Type B pancreatic cell (in vitro differentiated cells): ENCODE measurements around the gene SRRM5. TPM values are rescaled to one million over a fixed set of nuclear protein-coding genes. Genes with fewer than 3 reads are reported as not detected.

Source experiments
- DNase-seq: peaks from one replicate; pipeline ENCODE4 v3.0.0; 2021; ENCODE audit warnings: mixed read lengths; ENCODE audit not compliant: unreplicated experiment; ENCODE audit errors: extremely low spot score
- H3K27ac Mint-ChIP-seq: 2 replicates; pipeline ENCODE4 v1.8.0; 2021; ENCODE audit warnings: mild to moderate bottlenecking, mixed read lengths
- H3K27me3 Mint-ChIP-seq: 2 replicates; pipeline ENCODE4 v1.8.0; 2021; ENCODE audit warnings: mixed read lengths
- H3K36me3 Mint-ChIP-seq: 2 replicates; pipeline ENCODE4 v1.8.0; 2021; ENCODE audit warnings: mixed read lengths
- H3K4me1 Mint-ChIP-seq: one replicate; pipeline ENCODE4 v1.8.0; 2021; ENCODE audit warnings: mixed read lengths; ENCODE audit not compliant: unreplicated experiment
- H3K4me3 Mint-ChIP-seq: 2 replicates; pipeline ENCODE4 v1.8.0; 2021; ENCODE audit warnings: mild to moderate bottlenecking, mixed read lengths
- H3K9me3 Mint-ChIP-seq: 2 replicates; pipeline ENCODE4 v1.8.0; 2021; ENCODE audit warnings: mixed read lengths
- total RNA-seq: library from RNA; stranded (reverse); gene quantifications from 2 replicates; pipeline ENCODE4 v1.2.1, GENCODE V29; 2021; ENCODE audit warnings: low replicate concordance
- TF ChIP-seq, protein P1 (sequence below): fragments of 200-600 bp; sonication (generic); conservative IDR thresholded peaks from 2 replicates; pipeline ENCODE4 v1.5.0; 2021; ENCODE audit warnings: antibody characterized with exemption, mild to moderate bottlenecking

SRRM5 gene
- total RNA-seq, 1 donor from 2014 or later = 0.56 TPM

DNA sequence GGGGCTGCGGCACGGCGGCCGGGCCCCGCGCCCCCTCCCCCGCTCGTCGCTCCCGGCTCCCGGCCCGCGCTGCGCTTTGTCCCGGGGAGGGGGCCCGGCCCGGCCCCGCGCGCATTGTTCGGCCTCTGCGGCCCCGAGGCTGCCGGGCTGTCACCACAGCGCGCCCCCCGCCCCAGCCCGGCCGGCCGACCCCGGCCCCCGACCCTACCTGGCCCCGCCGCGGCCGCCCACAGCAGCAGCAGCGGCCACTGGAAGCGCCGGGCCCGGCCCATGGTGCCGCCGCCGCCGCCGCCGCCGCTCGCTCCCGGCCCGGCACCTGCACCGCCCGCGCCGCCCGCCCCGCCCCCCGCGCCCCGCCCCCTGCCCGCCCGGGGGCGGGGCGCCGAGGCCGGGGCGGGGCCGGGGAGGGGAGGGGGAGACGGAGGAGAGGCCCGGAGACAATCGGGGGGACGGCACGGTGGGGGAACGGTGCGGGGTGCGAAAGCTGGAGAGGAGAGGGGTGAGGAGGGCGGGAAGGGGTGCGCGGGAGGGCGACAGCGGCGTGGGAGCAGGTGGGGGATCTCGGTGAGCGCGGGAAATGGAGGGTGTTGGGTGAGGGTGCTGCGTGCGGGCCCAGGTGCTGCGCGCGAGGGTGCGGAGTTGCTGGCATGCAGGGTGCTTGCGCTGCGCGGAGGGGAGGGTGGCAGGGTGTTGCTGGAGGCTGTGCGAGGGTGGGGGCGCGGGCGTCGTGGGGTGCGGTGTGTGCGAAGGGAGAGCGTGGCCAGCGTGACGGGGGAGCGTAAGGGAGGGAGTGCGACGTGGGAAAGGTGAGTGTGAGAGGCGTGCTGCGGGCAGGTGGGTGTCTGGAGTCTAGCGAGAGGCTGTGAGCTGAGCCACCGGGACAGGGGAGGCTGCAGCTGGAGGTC lies 27.9 kb downstream of the SRRM5 start, which contains the start of gene CADM4:
Gene CADM4, minus strand, starts transcription at position 332 of the 905 bp plus-strand sequence. Its CDS starts 60 bp downstream, at position 272.
- no peak for DNase-seq
- no peaks in the 10 kb centered on the region for H3K9me3 Mint-ChIP-seq
- no peaks in the 10 kb centered on the region for H3K36me3 Mint-ChIP-seq
- peak within 1 kb of the TSS; percentile 96 for H3K4me3 Mint-ChIP-seq
- peaks cover 23% of the 10 kb centered on the region for H3K4me1 Mint-ChIP-seq
- peak within 1 kb of the TSS; percentile 80 for H3K27ac Mint-ChIP-seq
- H3K27me3 Mint-ChIP-seq = peaks cover 14% of the 10 kb centered on the region
- TF ChIP-seq, protein P1, sequence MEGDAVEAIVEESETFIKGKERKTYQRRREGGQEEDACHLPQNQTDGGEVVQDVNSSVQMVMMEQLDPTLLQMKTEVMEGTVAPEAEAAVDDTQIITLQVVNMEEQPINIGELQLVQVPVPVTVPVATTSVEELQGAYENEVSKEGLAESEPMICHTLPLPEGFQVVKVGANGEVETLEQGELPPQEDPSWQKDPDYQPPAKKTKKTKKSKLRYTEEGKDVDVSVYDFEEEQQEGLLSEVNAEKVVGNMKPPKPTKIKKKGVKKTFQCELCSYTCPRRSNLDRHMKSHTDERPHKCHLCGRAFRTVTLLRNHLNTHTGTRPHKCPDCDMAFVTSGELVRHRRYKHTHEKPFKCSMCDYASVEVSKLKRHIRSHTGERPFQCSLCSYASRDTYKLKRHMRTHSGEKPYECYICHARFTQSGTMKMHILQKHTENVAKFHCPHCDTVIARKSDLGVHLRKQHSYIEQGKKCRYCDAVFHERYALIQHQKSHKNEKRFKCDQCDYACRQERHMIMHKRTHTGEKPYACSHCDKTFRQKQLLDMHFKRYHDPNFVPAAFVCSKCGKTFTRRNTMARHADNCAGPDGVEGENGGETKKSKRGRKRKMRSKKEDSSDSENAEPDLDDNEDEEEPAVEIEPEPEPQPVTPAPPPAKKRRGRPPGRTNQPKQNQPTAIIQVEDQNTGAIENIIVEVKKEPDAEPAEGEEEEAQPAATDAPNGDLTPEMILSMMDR = no peak

DNA sequence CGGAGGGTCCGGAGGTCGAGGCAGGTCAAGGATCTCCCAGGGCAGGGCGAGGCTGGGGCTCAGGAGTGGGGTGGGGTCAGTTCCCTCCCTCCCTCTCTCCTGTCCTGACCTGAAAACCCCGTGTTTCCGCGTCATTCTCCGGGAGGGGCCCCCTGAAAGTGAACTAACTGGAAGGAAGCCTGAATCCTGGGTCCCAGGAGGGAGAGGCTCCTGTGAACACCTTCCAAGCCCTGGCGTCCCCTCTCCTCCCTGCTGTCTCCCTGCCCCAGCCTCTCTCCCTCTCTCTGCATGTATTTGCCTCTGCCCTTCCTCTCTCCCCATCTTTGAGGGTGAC lies 28.5 kb downstream of the SRRM5 start:
- no peak for DNase-seq
- H3K4me3 Mint-ChIP-seq = peak overlapping the region; percentile 85
- no peaks in the 10 kb centered on the region for H3K36me3 Mint-ChIP-seq
- H3K27me3 Mint-ChIP-seq = peaks cover 14% of the 10 kb centered on the region
- peak overlapping the region; percentile 64 for H3K27ac Mint-ChIP-seq
- H3K4me1 Mint-ChIP-seq = peaks cover 20% of the 10 kb centered on the region
- TF ChIP-seq, protein P1 = no peak
- H3K9me3 Mint-ChIP-seq = no peaks in the 10 kb centered on the region

DNA sequence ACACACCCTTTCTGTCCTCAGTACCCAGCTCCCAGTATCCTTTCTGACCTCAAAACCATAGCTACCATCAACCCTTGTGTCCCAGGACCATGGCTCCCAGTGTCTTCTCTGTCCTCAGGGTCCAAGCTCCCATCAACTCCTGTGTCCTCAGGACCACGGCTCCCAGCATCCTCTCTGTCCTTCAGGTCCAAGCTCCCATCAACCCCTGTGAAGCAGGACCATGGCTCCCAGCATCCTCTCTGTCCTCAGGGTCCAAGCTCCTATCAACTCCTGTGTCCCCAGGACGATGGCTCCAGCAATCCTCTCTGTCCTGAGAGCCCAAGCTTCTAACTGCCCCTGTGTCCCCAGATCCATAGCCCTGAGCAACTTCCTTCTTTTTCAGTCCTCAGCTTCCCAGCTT lies 29.4 kb downstream of the SRRM5 start:
- TF ChIP-seq, protein P1 = no peak
- Mint-ChIP-seq H3K9me3 (peaks cover 3% of the 10 kb centered on the region), H3K36me3 (peaks cover 3% of the 10 kb centered on the region), H3K27ac (peak overlapping the region; percentile 79), H3K4me3 (peak overlapping the region; percentile 89), H3K4me1 (peaks cover 19% of the 10 kb centered on the region), H3K27me3 (peaks cover 14% of the 10 kb centered on the region)
- no peak for DNase-seq

DNA sequence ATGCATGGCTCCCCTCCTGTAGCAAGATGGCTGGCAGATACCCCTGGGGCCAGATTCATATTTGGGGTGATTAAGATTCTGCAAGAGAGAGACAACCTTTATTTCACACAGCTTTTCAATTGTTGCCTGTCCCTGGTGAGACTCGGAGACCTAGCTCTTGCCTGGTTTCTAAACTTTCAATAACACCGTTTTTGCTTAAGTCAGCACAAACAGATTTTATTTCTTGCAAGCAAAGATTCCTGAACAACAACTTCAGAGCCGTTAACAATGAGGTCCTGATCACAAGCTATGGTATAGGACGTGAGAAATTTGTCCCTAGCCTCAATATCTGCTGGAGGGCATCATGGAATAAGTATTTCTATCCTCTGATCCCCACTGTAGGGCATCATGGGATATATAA lies 30.6 kb downstream of the SRRM5 start:
- Mint-ChIP-seq H3K27ac (no peak overlapping the region), H3K27me3 (peaks cover 14% of the 10 kb centered on the region), H3K4me3 (peak overlapping the region; percentile 41), H3K9me3 (peaks cover 5% of the 10 kb centered on the region), H3K36me3 (peaks cover 11% of the 10 kb centered on the region), H3K4me1 (peaks cover 19% of the 10 kb centered on the region)
- TF ChIP-seq, protein P1 = no peak
- no peak for DNase-seq

DNA sequence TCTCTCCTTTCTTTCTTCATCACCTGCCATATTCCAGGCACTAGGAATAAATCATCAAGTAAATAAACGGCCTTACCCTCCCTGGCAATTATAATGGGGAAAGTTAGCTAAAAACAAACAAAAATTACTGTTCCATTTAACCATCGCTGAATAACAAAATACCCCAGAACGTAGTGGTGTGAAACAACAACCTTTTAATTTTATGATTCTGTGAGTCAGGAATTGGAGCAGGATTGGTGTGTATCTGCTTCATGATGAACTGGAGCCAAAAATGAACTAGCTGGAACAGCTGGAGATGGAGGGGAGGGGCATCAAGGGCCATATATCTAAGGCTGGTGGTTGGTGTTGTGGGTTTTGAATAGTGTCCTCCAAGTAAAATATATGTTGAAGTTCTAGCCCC lies 31.4 kb downstream of the SRRM5 start:
- Mint-ChIP-seq H3K4me1 (peaks cover 15% of the 10 kb centered on the region), H3K27me3 (peaks cover 14% of the 10 kb centered on the region), H3K4me3 (no peak overlapping the region), H3K9me3 (peaks cover 5% of the 10 kb centered on the region), H3K36me3 (peaks cover 16% of the 10 kb centered on the region), H3K27ac (no peak overlapping the region)
- no peak for DNase-seq
- TF ChIP-seq, protein P1 = no peak
